DND-41 (cell line): ENCODE measurements around the gene CILP.

Source experiments
- ATAC-seq: fragments of 200-7000 bp; cut with Tn5 transposase; 3 replicates; pipeline ENCODE4 v1.9.1; 2021; ENCODE audit warnings: low read depth; ENCODE audit not compliant: insufficient read depth
- DNase-seq: peaks from one replicate; pipeline ENCODE4 v3.0.0-alpha.2; 2020
- H2AFZ ChIP-seq: 2 replicates; pipeline ENCODE4 v1.6.0; 2012; ENCODE audit warnings: low read depth, low read length
- H3K27ac ChIP-seq: 2 replicates; pipeline ENCODE4 v1.5.1; 2012; ENCODE audit warnings: low read length, inconsistent platforms
- H3K27me3 ChIP-seq: fragments of 200-600 bp; sonication (generic); 2 replicates; pipeline ENCODE4 v1.6.0; 2012; ENCODE audit warnings: low read length, mild to moderate bottlenecking, inconsistent platforms; ENCODE audit not compliant: insufficient read depth, poor library complexity
- H3K36me3 ChIP-seq: 2 replicates; pipeline ENCODE4 v1.5.1; 2012; ENCODE audit warnings: low read length, inconsistent platforms; ENCODE audit not compliant: insufficient read depth
- H3K4me1 ChIP-seq: 2 replicates; pipeline ENCODE4 v1.5.1; 2012; ENCODE audit warnings: mild to moderate bottlenecking, low read length; ENCODE audit not compliant: insufficient read depth
- H3K4me2 ChIP-seq: 2 replicates; pipeline ENCODE4 v1.6.0; 2012; ENCODE audit warnings: mild to moderate bottlenecking, moderate library complexity, low read length, inconsistent platforms; ENCODE audit not compliant: insufficient read depth
- H3K4me3 ChIP-seq, 2 experiments: fragments of 200-600 bp in 1 of 2; shearing (Covaris generic) in 1 of 2; 2 replicates each; pipeline ENCODE4 v1.5.1; 2012 to 2016; ENCODE audit warnings: inconsistent platforms in 2 of 2, low read length in 2 of 2, mild to moderate bottlenecking in 2 of 2, low read depth in 1 of 2, moderate library complexity in 1 of 2
- H3K79me2 ChIP-seq: 2 replicates; pipeline ENCODE4 v1.6.0; 2012; ENCODE audit warnings: low read length, inconsistent platforms; ENCODE audit not compliant: insufficient read depth
- H3K9ac ChIP-seq: 2 replicates; pipeline ENCODE4 v1.6.0; 2012; ENCODE audit warnings: low read depth, mild to moderate bottlenecking, inconsistent platforms, low read length, moderate library complexity
- H3K9me3 ChIP-seq: 2 replicates; pipeline ENCODE4 v1.5.1; 2012; ENCODE audit warnings: low read length, moderate library complexity, mild to moderate bottlenecking, inconsistent platforms; ENCODE audit not compliant: insufficient read depth, severe bottlenecking
- H4K20me1 ChIP-seq: 2 replicates; pipeline ENCODE4 v1.6.0; 2012; ENCODE audit warnings: low read length; ENCODE audit not compliant: insufficient read depth
- EZH2 ChIP-seq: IDR thresholded peaks from 3 replicates; pipeline ENCODE4 v1.6.1; 2012; ENCODE audit warnings: borderline replicate concordance, low read depth, mild to moderate bottlenecking, moderate library complexity, low read length, inconsistent platforms; ENCODE audit not compliant: severe bottlenecking
- TF ChIP-seq, protein P1 (sequence below): IDR thresholded peaks from 2 replicates; pipeline ENCODE4 v1.5.1; 2012; ENCODE audit warnings: borderline replicate concordance, low read length, moderate library complexity, mild to moderate bottlenecking; ENCODE audit not compliant: poor library complexity, severe bottlenecking; ENCODE audit errors: extremely low read depth

The CILP gene

GRCh38 chr15:65195548-65195923 lies 15.7 kb downstream of the CILP start:
- no peak overlapping the region for H3K9ac ChIP-seq
- H2AFZ ChIP-seq: no peak overlapping the region; the same call in 1 of the 2 replicates
- no peak overlapping the region for H3K27ac ChIP-seq
- H3K4me3 ChIP-seq: no peak overlapping the region
- ATAC-seq (no peak), DNase-seq (no peak)
- H3K36me3 ChIP-seq: no peaks in the 10 kb centered on the region
- H3K4me2 ChIP-seq: no peak overlapping the region
- no peaks in the 10 kb centered on the region for H3K9me3 ChIP-seq
- H3K4me1 ChIP-seq: no peaks in the 10 kb centered on the region
- H4K20me1 ChIP-seq: no peaks in the 10 kb centered on the region
- H3K27me3 ChIP-seq: no peaks in the 10 kb centered on the region
- no peak for TF ChIP-seq EZH2
- TF ChIP-seq, protein P1, sequence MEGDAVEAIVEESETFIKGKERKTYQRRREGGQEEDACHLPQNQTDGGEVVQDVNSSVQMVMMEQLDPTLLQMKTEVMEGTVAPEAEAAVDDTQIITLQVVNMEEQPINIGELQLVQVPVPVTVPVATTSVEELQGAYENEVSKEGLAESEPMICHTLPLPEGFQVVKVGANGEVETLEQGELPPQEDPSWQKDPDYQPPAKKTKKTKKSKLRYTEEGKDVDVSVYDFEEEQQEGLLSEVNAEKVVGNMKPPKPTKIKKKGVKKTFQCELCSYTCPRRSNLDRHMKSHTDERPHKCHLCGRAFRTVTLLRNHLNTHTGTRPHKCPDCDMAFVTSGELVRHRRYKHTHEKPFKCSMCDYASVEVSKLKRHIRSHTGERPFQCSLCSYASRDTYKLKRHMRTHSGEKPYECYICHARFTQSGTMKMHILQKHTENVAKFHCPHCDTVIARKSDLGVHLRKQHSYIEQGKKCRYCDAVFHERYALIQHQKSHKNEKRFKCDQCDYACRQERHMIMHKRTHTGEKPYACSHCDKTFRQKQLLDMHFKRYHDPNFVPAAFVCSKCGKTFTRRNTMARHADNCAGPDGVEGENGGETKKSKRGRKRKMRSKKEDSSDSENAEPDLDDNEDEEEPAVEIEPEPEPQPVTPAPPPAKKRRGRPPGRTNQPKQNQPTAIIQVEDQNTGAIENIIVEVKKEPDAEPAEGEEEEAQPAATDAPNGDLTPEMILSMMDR: no peak
- no peaks in the 10 kb centered on the region for H3K79me2 ChIP-seq

DNA sequence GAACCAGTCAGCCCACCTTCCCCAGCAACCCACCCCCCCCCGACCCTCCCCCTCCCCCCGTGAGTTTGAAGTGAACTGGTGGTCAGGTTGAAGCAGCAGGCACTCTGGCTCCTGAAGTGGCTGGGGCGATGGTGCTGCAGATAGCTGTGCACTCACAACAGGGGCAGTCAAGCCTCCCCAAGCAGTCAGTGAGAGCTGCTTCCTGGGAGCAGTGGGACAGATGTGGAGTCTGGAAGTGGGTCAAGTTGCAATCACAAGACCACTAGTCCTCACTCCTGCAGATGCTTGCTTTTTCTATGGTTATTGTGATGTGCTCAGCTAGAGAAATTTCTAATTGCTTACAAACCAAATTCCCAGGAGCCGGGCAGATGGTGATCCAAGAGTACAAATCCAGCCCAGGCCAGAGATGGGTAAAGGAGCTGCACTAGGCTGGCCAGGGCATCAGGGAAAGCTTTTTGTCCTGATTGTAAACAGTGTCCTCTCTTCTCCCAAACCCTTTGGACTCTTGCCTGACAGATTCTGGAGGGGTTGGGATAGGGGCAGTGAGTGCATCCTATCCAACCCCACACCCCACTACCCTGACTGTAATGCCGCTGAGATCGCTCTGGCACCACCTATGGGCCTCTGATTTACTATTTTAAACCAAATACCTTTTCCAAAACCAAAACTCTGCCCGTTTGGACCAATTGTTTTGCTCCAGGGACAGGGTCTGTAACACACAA lies 16.3 kb downstream of the CILP start:
- Histone ChIP-seq H3K4me2 (no peak overlapping the region), H3K9ac (no peak overlapping the region), H4K20me1 (no peaks in the 10 kb centered on the region), H3K9me3 (no peaks in the 10 kb centered on the region), H3K79me2 (no peaks in the 10 kb centered on the region), H3K27ac (no peak overlapping the region), H3K4me1 (no peaks in the 10 kb centered on the region), H2AFZ (no peak overlapping the region; the same call in 1 of the 2 replicates), H3K36me3 (no peaks in the 10 kb centered on the region), H3K27me3 (no peaks in the 10 kb centered on the region), H3K4me3 (no peak overlapping the region)
- ATAC-seq (no peak), DNase-seq (no peak)
- TF ChIP-seq EZH2: no peak
- TF ChIP-seq, protein P1: no peak

DNA sequence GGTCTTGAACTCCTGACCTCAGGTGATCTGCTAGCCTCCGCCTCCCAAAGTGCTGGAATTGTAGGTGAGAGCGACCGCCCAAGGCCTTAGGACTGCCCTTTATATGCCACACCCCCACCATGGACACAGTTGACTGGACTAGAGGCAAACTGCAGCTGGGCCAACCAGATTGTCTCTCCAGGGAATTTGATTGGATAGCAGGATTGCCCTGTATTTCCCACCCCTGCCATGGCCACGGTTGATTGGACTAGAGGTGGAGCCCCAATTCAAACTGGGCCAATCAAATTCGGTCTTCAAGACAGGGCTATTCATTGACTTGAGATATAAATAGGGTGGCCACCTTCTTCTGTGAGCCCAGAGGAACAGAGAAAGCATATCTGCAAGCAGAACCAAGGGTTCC lies 19.3 kb downstream of the CILP start:
- Histone ChIP-seq H3K27me3 (no peaks in the 10 kb centered on the region), H3K79me2 (no peaks in the 10 kb centered on the region), H3K9me3 (no peaks in the 10 kb centered on the region), H3K27ac (no peak overlapping the region), H2AFZ (no peak overlapping the region), H3K4me3 (no peak overlapping the region), H3K4me1 (no peaks in the 10 kb centered on the region), H3K4me2 (no peak overlapping the region), H3K9ac (no peak overlapping the region), H4K20me1 (no peaks in the 10 kb centered on the region), H3K36me3 (no peaks in the 10 kb centered on the region)
- TF ChIP-seq, protein P1: no peak
- no peak for TF ChIP-seq EZH2
- DNase-seq (no peak), ATAC-seq (no peak)
